GM19035 (cell line): ENCODE data around the gene BCL11B.

Experiments used
- ATAC-seq: cut with Tn5 transposase; IDR thresholded peaks from one replicate; pipeline ENCODE4 v1.9.1; 2021; ENCODE audit not compliant: unreplicated experiment

Gene BCL11B

DNA sequence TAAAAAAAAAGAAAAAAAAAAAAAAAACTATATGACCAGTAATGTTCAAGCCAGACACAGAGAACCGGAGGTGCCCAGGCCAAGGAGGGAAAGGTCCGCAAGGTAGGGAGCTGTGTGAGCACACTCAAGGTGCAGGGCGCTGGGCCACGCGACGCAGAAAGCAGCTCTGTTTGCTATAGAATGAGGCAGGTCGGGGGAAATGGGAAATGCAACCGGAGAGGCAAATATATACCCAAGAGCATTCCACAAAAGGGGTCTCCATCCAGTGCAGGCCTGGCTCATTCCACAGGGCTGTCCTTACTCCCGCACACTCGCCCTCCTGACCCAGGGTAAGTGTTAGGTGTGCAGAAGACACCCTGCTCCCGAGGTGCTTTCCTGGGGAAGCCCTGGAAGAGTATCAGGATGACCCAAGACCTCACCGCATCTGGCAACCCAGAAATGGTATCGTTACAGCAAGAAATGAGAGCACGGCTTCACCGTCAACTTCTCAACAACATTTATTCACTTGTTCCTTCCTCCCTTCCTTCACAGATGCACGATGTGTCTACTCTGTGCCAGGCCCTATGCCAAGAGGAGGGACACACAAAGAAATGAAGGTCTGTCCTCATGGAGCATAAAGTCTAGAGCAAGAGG, 86.4 kb downstream of the BCL11B start:
- ATAC-seq, result no peak

DNA sequence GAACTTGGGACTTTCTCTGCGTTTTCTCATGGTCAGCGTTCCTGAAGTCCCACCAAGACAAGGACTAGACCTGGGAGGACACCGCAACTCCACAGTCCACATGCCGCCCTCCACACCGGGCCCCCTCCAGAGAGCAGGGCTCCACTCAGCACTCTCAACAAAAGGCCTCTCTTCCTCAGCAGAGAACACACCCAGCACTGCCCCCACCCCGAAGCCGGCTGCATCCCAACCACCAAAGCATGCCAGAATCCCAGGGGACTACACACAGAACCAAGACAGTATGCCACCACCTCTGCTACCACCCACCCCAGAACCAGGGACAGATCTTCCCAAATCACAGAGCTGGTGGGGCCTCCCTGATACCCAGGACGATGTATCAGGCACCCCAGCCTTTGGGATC, 88.3 kb downstream of the BCL11B start:
- ATAC-seq, result no peak

DNA sequence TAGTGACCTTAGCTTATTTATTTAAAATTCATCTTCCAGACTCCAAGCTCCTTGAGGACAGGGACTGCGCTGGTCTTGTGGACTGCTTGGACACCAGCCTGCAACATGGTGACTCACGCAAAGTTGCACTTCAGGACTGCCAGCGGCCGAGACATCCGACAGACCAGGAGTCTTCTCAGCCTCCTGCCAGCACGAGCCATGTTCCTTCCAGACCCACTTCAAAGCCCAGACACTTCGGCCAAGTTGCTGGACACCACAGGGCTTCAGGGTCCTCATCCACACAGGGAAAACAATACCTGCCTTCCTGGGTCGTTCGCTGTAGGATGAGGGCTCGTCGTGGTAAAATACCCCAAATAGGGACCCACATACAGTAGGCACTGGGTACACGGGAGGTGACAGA, 88.7 kb downstream of the BCL11B start:
- no peak for ATAC-seq

DNA sequence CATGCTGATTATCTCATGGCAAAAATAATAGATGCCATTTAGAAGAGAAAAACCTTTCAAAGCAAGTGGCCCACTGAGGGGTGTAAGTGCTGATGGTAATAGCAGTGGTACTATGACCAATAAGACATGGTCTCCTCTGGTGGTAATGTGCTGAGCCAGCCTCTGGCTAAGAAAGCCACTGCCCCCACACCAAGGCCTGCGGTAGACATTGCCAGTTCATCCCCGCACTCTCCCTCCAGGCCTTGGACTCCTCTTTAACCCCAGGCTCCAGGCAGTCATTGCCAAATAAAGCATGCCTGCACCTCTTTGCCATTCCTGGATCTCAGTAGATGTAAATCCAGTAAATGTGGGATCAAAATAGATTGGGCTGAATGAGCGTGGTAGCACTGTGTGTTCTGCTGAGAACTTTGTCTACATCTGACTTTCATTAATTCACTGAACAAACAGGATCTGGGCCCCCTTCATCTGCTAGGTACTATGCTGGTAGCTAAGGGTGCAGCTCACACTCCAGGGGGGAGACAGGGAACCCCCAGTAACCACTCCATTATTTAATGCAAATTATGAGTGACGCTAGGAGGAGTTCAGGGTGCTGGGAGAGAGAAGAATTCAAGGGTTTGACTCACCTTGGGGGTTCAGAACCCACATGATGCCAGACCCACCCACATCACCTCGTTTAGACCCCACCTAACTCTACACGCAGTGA, 89.3 kb downstream of the BCL11B start:
- no peak for ATAC-seq

DNA sequence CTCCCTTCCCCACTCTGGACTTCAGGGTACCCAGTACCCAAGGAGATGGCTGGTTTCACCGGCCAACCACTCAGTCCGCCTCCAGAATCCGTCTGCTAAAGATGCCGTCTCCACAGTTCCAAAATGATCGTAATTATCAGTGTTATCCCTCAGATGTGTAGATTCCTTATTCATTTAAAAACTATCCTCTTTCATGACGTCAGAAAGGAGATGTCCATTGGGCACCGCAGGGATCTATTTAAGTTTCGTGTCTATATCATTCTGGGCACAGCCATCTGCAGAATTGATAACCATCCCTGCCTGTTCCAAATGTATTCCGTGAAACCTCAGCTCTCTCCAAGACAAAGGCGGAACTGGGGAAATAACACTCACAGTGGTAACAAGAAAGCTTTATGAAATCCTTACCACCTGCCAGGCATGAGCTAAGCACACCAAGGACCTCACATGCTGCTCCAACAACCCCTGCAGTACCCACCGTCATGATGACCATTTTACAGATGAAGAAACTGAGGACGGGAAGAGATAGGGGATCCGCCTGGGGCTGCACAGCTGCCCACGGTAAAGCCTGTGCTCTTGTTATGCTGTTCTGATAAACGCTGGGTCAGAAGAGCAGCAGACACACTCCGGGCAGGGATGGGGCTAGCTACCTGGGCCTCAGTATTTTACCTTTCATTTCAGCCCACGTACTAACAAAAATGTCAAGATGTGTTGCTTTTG, 90.0 kb downstream of the BCL11B start:
- no peak for ATAC-seq

DNA sequence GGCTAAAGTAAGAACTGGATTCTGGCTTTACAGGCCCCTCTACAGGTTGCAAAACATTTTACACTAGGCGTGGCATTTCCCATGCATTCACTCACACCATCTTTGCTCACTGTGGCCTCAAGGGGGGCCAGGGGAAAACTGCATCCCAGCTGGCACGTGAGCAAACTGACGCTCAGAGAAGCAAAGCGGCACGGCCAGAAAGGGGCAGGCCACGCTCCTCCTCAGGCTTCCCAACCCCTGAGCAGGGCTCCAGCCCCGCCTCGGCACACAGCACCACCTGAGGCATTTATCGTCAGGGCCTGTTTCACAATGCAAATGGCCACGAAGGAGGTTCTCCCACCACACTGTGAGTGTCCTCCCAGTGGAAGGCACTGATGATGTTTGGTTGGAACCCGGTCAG, 90.8 kb downstream of the BCL11B start:
- ATAC-seq, result no peak

DNA sequence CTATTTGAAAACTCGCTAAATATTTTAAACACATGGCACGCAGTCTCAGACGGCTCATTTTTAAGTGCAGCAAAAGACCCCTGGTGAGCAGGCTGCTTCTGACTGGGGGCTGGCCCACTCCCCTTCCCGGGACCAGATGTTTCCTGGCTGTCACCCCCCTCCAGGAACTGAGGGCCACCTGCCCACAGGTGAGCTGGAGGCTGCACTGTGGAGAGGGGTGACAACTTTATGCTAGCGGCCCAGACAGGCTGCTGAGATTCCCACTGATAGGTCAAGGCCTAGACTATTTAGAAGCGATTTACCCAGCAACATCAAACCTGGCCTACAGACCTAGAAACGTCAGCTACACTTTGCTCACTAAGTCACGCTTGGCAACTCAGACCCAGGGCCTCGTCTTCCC, 92.1 kb downstream of the BCL11B start:
- no peak for ATAC-seq

DNA sequence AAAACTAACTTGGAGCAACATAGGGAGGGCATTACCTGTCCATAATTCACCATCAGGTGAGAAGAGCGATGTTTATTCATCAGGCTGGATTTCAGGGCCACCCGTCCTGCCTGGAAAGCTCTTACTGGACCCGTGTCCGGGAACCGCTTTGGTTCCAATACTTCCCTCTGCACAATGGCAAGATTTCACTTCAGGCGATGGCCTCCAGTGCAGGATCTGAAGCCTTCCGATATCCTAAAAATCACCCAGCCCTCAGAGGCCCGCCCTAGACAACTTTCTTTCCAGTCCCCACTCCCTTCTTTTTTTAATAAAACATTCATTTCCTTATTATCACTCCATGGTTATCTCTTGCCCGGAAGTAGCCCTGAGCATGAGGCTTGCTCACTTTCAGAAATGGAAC, 92.5 kb downstream of the BCL11B start:
- no peak for ATAC-seq

DNA sequence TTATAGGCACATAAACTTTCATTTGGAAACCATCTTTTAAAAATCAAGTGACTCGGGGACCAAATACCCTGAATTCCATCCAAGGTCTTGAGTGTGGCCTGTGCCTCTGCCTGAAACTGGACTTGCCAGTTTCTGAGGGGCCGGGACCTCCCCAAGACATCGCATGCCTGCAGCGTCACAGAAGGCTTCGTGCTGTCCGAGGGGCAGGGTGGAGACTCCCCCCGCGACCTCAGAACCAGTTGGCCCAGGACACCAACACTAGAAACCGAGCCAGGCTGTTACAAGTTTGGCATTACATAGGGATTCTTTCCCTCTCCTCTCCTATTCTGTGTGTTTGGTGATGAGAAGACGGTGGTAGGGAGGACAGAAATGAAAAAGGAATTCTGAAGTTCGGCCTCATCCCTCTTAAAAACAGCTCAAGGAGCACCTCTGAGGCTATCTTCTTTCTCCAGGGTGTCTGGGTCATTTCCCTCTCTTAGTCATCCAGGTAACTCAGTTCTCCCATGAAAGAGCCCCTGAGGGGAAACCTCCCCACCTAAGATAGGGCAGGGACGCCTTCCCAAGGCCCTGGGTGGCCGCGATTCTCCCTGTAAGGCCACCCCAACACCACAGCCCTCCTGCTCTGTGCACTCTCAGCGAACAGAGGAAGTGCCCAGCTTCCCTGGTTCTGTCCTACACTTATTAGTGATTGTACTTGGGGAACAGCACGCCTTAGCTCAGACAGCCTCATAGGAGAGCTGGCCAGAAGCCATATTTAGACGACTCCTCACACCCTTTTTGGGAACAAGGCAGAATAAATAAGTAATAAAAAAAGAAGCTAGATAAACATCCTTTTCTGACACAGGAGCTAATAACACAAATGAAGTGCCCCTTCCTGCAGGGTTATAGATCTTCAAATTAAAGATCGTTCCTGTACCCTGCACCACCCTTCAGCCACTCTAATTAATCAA, 93.8 kb downstream of the BCL11B start:
- no peak for ATAC-seq

DNA sequence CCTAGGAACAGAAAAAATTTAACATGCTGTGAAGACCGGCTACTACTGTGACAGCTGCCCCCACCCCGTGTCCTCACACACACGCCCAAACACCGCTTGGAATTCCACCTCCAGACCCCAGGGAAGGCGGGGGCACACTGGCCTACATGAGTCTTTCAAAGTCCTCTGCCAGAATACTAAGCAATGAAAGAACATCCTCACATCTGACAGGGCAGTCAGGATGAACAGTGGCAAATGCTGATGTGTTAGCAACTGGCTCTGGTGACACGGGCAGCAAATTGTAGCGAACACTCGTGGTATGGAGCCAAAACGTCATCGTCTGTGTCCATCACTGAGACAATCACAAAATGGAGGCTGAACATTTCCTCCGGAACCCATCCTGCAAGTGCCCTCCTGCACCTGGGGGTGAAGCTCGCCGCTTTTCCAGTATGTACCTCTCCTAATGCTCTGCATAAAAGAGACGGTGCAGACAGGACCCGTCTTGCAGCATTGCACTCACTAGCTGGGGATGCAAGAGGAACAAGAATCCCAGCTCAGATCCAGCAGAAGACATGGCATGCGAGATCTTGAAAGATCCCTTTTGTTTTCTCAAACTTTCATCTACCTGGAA, 94.8 kb downstream of the BCL11B start:
- ATAC-seq, result no peak

DNA sequence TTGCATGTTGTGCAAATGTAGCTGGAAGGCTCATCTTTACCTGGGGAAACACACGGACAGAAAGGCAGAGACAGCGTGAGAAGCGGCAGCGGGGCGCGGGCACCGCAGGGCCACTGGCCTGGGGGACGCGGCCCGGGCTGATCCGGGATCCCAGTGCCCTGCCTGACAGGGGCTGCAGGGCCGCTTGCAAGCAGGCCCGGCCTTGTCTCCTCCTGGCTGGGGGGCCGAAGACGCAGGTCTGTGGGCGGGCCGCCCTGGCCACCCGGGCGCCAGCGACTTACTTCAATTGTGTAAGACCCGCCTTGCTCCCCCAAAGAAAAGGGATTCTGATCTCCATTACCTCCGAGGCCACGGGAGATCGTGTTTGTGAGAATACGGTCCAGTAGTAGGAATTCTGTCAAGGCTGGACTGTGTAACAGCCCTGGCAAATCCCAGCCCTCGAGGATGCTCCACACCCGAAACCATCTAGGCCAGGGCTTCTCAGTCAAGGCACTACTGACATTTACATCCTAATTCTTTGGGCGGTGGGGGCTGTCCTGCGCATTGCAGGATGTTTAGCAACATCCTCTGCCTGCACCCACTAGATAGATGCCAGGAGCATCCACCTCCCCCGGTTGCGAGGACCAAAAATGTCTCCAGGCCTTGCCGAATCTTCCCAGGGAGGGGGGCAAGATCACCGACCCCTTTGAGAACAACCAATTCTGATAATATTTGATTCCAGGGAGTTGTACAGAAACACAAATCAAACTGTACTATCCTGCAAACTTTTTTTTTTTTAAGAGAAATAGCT, 95.6 kb downstream of the BCL11B start:
- ATAC-seq, result no peak

DNA sequence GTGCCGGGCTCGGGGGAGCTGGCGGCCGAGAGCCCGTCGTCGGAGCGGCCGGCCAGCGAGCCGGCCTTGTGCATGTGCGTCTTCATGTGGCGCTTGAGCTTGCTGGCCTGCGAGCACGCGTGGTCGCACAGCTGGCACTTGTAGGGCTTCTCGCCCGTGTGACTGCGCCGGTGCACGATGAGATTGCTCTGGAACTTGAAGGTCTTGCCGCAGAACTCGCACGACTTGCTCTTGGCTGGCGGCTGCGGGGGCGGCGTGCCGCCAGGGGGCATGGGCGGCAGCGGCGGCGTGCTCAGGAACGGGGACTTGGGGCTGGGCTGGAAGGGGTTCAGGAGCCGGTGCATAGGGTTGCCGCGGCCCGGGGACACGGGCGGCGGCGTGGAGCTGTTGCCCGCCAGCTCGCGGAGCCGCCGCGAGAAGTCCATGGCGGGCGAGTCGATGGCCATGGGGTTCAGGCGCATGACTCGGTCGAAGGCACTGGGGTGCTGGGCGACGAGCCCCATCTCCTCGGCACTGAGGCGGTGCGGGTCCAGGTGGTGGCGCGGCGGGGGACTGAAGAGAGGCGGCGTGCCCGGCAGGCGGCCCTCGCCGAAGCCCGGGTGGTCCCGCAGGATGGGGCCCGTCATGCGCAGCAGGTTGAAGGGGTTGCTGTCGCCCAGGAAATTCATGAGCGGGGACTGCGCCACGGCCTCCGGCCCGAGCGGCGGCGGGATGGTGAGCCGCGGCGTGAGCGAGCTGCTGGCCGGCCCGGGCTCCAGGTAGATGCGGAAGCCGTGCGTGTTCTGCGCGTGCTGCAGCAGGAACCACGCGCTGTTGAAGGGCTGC, 96.5 kb downstream of the BCL11B start:
- ATAC-seq, result no peak

DNA sequence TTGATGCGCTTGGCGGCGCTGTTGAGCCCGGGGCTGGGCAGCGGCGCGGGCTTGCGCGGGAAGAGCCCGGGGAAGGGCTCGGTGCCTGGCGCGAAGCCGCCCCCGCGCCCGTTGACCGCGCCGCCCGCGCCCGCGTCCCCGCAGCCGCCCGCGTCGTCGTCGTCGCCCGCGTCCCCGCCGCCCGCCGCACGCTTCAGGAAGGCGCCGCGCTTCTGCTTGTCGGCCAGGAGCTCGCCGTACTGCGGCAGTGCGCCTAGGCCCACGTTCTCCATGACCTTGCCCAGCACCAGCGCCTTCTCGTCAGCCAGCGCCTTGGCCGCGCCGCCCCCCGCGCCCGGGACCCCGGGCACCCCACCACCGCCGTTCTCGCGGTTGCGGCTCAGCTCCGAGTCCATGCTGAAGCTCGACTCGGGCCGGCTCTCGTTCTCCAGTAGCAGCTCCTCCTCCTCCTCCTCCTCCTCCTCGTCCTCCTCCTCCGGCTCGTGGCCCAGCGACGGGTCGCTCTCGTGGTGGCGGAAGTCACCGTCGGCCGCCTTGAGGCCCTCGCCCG, 97.2 kb downstream of the BCL11B start:
- ATAC-seq, result no peak

DNA sequence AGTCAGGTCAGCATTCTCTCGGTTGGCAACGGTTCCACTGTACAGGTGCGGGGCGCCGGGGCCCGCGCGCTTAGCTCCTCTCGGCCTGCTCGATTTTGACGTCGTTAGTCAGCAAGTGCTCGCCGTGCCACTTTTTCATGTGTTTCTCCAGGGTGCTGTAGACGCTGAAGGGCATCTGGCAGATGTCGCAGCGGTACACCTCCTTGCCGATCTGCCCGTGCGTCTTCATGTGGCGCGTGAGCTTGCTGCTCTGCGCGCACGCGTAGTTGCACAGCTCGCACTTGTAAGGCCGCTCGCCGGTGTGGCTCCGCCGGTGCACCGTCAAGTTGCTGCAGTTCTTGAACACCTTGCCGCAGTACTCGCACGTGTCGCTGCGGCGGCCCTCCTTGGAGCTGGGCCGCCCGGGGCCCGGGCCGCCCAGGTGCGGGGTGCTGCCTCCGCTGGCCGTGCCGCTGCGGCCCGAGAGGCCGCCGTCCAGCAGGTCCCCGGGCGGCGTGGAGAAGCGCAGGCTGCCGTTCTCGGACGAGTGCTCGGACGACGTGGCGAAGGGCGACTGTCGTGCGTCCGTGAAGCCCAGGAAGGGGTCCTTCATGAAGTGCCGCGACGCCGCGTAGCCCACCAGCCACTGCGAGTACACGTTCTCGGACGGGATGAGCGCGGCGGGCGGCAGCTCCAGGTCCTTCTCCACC, 97.8 kb downstream of the BCL11B start:
- no peak for ATAC-seq

DNA sequence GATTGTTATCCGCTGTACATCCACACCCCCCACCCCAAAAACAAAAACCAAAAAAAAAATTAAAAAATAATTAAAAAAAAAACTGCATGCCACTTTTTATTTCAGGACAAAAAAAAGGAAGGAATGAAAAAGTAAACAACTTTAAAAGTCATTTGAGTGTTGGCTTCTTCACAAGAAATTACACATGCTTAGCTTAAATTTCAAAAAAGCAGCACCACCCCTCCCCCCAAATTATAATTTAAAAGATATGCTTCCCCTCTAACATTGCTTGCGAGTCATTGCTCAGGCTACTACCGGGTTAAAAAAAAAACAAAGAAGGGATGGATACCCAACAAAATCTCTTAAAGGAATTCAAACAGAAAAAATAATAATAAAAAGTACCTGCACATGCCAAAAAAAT, 98.5 kb downstream of the BCL11B start:
- ATAC-seq, result no peak

DNA sequence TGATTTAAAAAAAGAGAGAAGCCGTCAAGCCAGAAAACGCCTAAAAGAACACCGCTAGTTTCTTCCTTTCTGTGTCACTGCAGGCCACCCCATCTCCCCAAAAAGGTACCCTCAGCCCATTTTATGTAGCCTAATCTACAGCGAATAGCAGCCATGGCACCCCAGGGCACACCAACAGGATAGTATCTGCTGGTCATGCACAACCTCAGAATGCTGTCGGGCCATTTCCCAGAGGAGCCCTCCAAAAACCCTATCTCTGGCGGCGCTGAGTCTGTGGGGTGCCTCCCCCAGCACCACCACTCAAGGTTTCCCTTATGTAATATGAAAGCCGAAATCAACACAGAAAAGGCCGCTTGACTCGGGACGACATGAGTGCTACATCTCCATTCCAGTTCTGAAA, 98.9 kb downstream of the BCL11B start:
- ATAC-seq, result no peak

DNA sequence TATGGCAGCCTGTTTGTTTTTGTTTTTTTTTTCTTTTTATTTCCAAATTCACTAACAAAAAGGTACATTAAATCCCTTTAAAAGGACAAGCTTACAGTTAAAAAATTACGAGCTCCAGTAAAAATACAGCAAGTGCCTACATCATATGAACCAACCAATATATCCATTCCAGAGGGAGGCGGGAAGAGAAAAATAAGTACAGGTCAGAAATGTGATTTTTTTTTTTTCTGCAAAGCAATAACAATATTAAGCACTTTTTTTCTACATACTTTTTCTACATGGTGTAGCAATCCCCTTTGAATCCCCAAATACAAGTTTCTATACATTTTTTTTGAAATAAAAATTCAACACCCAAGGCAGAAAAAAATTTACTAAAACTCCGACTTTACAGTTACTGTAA, 100.6 kb downstream of the BCL11B start:
- no peak for ATAC-seq

DNA sequence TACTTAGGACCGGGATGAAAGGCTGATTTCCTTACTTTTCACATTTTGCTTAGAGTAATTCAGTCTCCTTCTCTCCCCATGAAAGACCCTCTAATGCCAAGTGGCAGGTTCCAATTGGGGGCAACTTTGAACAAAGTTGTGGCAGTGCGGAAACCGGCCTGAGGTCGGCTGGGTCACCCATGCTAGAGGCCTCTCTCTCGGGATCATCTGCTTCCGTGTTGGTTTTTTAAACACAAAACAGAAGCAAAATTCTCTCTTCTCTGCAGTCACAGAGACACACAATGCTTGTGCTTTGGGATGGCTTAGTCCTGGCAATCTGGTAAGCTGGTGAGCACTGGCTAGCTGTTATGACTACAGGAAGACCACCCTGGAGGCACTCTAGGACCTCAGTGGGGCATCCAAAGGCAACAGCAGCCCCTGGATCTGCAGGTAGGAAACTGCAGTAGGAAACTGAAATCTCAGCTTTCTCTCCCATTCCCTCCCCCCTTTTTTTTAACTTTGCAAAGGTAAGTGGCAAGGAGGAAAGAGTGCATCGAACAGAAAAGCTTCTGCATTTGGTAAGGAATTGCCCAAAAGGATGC, 102.1 kb downstream of the BCL11B start:
- ATAC-seq, result no peak
